Right kidney (tissue), 1 donor: ENCODE measurements around the gene RANBP6.

Experiments used
- DNase-seq: peaks from one replicate; pipeline ENCODE4 v3.0.0-alpha.2; 2016

RANBP6 gene

DNA sequence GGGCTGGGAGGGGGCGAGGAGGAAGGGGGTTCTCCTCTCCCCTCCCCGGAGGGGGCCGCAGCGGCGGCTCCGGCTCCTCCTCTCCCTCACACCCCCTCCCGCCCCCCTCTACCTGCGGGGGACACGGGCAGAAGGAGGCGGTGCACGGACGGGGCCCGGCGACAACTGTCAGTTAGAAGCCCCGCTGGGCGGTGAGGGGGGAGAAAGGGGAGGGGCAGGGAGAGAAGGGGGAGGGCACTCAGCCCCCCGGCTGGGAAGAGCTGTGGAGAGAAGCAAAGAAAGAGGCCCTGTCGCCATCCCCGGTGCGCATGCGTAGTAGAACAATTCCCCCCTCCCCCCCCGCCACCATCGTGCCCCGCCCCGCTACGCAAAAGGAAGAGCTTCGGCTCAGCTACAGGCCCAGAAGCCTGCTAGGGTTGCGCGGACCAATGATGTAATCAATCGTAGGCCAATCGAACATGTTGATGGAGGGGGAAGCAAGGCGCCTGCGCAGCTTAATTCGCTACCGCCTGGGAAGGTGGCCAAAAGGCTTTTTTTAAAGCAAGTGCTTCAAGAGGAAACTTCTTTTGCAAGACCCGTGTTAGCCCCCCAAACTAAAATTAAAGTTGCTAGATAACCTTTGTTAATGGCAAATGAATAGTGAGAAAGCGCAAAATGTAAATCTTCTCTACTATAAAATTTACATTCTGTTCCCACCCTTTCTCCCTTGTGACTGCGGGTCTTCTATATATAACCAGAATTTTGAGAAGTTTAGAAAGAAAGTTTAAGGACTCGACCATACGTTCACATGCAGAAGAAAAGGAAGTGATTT is 7.0 kb downstream of the RANBP6 start:
- DNase-seq = peak; percentile 63

DNA sequence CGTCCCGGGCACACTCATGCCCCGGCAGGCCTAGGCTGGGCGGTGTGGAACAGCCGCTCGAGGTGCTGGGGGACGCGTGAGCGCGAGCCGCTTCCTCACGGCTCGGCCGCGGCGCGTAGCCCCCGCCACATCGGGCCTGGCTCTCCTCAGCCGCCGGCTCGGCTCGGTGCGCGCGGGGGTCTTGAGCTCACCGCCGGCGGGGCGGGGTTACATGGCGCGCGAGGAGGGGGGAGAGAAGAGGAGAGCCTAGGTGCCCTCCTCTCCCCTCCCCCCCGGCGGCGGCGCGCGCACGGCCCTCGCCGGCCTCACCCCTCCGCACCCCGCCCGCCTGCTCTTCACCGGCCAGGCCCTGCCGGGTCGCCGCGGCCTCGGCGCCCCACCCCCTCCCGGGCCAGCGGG is 7.7 kb downstream of the RANBP6 start:
- no peak for DNase-seq

DNA sequence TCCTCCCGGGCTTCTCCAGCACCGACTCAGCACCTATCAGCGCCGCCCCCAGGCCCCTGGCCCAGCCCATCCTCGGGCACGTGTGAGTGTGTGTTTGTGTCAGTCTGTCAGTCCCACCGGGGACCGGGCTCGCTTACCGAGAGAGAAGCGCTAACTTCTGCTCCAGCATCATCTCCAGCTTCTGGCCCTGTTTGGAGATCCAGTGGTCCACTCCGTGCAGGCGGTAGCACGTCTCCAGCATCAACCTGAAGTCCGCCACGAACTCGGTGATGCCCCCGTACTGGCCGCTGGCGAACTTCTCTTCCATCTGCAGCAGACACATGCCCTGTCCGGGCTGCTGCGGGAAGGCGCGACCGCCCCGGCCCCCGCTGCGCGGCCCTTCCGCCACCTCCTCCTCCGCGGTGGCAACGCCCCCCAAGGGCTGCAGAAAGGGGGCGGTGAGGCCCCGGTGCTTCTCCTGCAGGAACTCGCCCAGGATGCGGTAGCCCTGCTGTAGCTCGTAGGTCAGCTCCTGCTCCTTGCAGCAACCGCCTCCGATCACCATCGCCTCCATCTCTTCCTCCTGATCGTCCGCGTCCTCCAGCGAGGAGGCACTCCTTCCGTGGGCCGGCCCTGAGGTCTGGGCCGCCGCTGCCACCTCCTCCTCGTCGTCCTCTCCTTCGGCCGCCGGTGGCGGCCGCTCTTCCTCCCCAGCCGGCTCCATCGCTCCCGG is 8.2 kb downstream of the RANBP6 start:
- DNase-seq = peak; percentile 92

DNA sequence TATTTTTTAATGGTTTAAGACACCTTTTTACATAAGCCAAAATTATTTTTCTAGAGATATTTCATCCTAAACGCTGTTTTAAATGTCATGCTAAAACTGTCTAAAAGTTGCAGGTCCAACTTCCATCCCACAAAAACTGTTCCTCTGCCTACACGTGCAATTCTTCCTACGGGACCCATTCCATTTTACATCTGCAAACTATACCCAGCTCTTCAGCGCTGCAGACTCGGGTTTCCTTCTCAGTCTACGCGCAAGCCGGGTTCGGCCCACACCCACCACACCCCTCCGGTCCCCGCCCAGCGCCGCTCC is 8.7 kb downstream of the RANBP6 start:
- no peak for DNase-seq

DNA sequence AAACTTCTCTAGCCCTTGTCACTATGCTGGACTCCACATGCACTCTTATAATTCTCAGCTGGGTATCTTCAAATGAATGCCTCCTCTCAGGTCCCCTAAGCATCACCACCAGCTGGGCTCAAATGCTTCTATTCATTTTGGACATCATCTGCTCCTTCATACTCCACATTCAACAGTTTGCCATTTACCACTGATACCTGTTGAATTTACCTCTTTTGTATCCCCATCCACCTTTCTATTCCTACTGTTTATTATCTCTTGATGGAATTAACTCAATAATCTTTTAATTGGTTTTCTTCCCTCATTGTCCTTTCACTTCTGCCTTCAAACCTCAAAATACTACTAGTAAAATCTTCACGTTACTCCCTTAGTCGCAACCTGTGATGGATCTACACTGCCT is 14.5 kb downstream of the RANBP6 start:
- DNase-seq = no peak

DNA sequence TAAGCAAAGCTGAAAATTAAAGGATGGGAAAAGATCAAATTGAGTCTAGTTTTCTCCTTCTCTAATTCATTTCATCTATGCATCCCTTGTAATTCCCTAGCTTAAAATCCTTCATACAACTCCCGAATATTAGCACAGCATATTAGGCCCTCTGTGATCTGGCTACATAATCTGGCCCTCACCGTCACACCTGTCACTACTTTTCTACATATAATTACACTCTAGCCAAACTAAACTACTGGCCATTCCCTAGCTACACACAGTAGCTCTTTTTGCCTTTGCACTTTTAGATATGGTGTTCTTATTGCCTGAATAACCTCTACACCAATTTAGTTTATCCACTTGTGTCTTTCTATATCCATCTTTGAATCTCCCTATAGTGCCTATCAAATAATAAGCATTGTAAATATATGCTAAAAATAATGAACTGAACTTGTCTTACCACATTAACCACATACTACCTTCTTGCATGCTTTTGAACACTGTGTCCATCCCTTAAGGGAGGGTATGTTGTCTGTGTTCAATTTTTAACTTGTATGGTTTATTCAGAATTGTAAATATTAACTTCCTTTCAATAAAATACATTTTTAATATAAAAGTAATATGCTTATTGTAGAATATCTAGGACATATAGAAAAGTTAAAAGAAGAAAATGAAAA is 15.9 kb downstream of the RANBP6 start:
- DNase-seq = no peak

DNA sequence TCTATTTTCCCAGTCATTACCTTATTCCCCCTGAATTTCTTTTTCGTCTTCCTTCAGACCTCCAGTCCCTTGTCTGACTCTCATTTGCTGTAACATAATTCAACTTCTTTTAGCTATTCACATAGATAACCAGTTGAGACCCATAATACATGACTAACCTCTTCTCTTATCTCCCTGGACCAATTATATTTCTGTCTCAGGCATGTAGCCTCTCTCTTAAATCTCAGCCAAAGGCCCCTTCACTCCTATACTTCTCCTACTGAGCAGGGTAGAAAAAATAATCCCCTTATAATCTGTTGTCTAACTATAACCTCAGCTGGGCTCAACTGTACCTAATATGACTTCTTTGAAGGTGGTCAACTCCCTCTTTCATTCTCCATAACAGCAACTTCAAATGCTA is 20.9 kb downstream of the RANBP6 start:
- no peak for DNase-seq

DNA sequence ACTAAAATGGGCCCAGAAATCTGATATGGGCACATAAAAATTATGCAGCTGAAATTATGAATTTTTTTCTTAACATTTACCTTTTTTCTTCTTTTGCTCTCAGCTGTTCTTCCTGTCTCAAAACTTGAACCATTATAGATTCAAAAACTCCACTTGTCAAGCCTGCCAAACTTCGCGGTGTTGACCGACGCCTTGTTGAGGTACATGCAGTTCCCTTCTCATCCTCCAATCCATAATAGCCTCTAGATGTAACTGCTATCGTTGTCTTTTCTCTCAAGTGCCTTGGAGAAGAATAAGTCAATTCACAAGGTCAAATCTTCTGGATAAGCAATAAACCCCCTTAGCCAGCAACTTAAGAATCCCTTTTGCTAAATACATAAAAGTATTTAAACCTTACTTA is 27.2 kb downstream of the RANBP6 start:
- DNase-seq = no peak

DNA sequence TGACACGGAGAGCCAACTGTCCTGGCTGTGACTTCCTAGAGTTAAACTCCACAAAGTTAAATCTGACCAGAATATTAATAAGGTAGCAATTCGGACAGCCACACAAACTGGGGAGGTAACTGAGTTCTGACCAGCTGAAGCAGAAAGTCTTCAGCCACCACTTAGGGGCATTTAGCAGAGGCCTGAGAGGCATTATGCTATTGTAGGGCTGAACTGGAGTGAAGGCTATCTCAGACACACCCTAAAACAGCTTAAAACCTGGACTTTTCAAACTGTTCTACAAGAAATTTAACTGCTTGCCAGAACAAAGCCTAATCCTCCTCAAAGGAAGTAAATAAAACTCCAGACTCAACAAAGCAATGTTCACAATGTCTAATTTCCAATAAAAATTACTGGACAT is 32.4 kb downstream of the RANBP6 start:
- DNase-seq = no peak

DNA sequence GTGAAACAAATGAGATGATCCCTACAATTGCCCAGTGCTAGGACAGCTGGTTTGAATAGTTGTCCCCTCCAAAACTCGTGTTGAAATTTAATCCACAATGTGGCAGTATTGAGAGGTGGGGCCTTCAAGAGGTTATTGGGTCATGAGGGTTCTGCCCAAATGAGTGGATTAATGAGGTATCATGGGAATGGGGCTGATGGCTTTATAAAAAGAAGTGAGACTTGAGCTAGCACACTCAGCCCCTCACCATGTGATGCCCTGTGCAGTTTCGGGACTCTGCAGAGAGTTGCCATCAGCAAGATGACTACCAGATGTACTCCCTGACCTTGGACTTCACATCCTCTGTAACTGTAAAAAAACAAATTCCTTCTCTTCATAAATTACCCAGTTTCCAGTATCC is 33.1 kb downstream of the RANBP6 start:
- no peak for DNase-seq

DNA sequence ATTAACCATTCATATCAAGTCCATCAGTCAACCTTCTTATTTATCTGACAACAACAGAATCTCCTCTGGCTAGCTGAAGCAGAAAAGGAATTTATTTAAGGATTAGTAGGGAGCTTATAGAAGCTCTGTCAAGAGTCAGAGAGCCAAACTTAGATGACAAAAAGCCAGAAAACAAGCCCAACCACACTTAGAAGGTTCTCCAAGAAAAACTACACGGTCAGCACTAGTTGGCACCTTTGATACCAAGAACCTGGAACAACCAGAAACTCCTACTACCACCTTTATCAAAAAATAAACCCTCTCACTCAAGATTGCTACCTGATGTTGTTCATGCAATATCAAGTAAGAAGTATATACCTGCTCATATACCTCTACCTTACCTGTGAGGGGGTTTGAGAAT is 36.9 kb downstream of the RANBP6 start:
- DNase-seq = no peak

DNA sequence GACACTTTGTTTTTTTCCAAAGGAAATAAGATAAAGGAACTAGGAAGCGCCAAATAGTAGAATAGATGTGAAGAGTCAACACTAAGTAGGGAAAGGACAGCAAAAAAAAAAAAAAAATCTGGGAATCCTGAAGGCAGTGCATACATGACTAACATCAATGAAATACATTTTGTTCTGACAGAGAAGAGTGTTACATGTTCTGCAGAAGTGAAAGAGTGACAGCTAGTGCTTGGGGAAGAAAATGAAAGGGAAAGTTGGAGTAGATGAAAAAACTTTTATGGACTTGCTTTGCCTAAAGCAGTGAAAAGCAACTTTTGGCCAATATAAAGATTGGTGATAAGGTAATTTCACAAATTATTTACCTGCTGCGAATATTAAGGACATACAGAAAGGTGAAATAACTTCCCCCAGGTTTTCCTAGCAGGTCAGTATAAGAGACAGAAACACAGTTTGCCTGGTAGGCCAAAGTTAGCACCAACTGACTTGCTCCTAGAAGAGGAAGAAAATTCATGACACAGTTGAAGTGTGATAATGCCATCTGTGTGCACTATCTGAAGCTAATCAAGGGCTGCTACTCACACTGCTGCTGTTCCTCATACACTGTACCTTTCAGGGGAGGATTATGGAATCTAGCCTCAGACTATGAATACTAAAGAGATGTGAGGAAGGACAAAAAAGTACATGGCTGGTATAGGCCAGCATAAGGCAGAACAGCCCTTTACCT is 38.6 kb downstream of the RANBP6 start:
- no peak for DNase-seq

DNA sequence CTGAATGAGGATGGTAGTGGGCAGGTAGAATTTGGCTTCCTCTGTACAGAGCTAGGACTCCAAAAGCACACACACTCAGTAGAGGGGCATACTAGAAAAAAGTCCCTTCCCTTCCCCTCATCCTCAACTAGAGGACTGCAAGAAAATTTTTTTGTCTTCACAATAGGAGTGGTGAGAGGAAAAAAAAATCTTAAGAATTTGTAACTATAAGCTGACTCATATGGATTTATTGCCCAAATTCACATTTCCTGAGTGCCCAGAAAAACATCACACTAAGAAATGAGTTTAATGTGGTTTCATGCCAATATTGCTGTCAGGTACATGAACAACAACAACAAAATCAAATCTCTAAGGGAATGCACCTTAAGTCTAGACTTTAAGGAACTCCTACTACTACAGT is 43.7 kb downstream of the RANBP6 start:
- DNase-seq = no peak
